ENCODE measurements around the gene UQCC3. TPM values are rescaled to one million over a fixed set of nuclear protein-coding genes. Genes with fewer than 3 reads are reported as not detected.
A peak's percentile ranks its signal among the peaks of the same experiment; 100 is the strongest.

UQCC3 gene
- total and polyA plus RNA-seq, 9 of the 15 experiments (the other 6 are each of a cell fraction or from before 2014, with no cell fraction given) = 3.3 to 44.3 (median 8.0) TPM

- BruUV-seq (replicated peaks) = no TSS peak
- H4K20me1 ChIP-seq (replicated peaks; ENCODE audit: control insufficient read depth, insufficient read depth, low read length) = no peaks in the 10 kb centered on the region
- DNase-seq (ENCODE audit: extremely low read depth in 1 of 4, low spot score in 3 of 4) (peak; percentile 73 to 90 (median 78)), ATAC-seq (peak; percentile 98), FAIRE-seq (peak; percentile 95)
- H3K27me3 ChIP-seq (ENCODE audit: control insufficient read depth in 2 of 2, insufficient read depth in 2 of 2, low read length in 2 of 2) = no peaks in the 10 kb centered on the region
- CTCF ChIA-PET (ENCODE audit: low intra/inter-chr PET ratio) = interaction anchor here (0.7 to 2.3 kb wide), 6 partner anchors 82 to 314 kb away, joined by 3 to 17 read pairs (median 4); partner anchors contain the start of genes EML3 and ROM1
- no peak overlapping the region for H3K4me2 ChIP-seq (ENCODE audit: insufficient read depth, low read length)
- H3K4me3 ChIP-seq = no peak overlapping the region
- H3K9me1 ChIP-seq (ENCODE audit: control insufficient read depth, insufficient read depth, low read length) = no peaks in the 10 kb centered on the region
- in situ Hi-C loops (cut with MboI) = loop anchor here (5.0 kb wide), 1 partner anchor 302 kb away; no protein-coding TSS in a partner anchor
- peak overlapping the region in 1 of 2 experiments; percentile 11; a peak in 1 of 4 replicates for H3K9ac ChIP-seq (ENCODE audit: insufficient read depth in 1 of 2, low read depth in 2 of 2, low read length in 2 of 2)
- H2AFZ ChIP-seq (ENCODE audit: low read depth, low read length) = no peak overlapping the region
- POLR2A ChIA-PET = interaction anchor here (0.6 to 2.5 kb wide), 7 partner anchors 11 to 328 kb away, joined by 3 to 8 read pairs (median 4); partner anchors contain the start of genes TUT1 and UBXN1
- H3K4me1 ChIP-seq (replicated peaks in 1 of 2; ENCODE audit: control insufficient read depth in 2 of 2, insufficient read depth in 2 of 2, low read length in 2 of 2) = no peaks in the 10 kb centered on the region
- no peaks in the 10 kb centered on the region for H3K9me3 ChIP-seq (replicated peaks; ENCODE audit: control insufficient read depth, insufficient read depth, low read depth, low read length)
- H3K27ac ChIP-seq (ENCODE audit: extremely low read depth, low read depth, low read length) = no peak overlapping the region; the same call in 2 of the 3 replicates
- intact Hi-C loops (cut with micrococcal nuclease) = loop anchor here (5.0 kb wide), 2 partner anchors 82 to 102 kb away; partner anchors contain the start of genes EML3, ROM1 and TUT1
- no peaks in the 10 kb centered on the region for H3K79me2 ChIP-seq (ENCODE audit: control insufficient read depth, insufficient read depth, low read length)
- peaks cover 45% of the 10 kb centered on the region for H3K36me3 ChIP-seq (ENCODE audit: control insufficient read depth, insufficient read depth, low read length)
- 46% methylated on average over 14 of the region's 14 CpGs for WGBS (ENCODE audit: insufficient coverage, low coverage, missing lambda C conversion rate)
- TF ChIP-seq ATF1 (CRISPR knock-in tag; IDR thresholded peaks at IDR 0.05) (no peak), ATF1 (tag; IDR thresholded peaks at IDR 0.05) (peak; percentile 25; the same call in 1 of the 2 replicates), CREM (IDR thresholded peaks at IDR 0.05; ENCODE audit: low read depth) (peak; percentile 42), SMC3 (conservative IDR thresholded peaks at IDR 0.05; ENCODE audit: insufficient read depth, low read depth, low read length) (peak; percentile 79), CC2D1A (IDR thresholded peaks at IDR 0.05) (peak; percentile 51; the same call in 1 of the 2 replicates), EGR1 (conservative IDR thresholded peaks at IDR 0.05) (peak; percentile 60)
- TF ChIP-seq, protein P1, sequence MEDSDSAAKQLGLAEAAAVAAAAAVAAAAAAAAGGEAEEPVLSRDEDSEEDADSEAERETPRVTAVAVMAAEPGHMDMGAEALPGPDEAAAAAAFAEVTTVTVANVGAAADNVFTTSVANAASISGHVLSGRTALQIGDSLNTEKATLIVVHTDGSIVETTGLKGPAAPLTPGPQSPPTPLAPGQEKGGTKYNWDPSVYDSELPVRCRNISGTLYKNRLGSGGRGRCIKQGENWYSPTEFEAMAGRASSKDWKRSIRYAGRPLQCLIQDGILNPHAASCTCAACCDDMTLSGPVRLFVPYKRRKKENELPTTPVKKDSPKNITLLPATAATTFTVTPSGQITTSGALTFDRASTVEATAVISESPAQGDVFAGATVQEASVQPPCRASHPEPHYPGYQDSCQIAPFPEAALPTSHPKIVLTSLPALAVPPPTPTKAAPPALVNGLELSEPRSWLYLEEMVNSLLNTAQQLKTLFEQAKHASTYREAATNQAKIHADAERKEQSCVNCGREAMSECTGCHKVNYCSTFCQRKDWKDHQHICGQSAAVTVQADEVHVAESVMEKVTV (CRISPR knock-in tag; IDR thresholded peaks at IDR 0.05) = peak; percentile 66
- TF ChIP-seq, protein P2, sequence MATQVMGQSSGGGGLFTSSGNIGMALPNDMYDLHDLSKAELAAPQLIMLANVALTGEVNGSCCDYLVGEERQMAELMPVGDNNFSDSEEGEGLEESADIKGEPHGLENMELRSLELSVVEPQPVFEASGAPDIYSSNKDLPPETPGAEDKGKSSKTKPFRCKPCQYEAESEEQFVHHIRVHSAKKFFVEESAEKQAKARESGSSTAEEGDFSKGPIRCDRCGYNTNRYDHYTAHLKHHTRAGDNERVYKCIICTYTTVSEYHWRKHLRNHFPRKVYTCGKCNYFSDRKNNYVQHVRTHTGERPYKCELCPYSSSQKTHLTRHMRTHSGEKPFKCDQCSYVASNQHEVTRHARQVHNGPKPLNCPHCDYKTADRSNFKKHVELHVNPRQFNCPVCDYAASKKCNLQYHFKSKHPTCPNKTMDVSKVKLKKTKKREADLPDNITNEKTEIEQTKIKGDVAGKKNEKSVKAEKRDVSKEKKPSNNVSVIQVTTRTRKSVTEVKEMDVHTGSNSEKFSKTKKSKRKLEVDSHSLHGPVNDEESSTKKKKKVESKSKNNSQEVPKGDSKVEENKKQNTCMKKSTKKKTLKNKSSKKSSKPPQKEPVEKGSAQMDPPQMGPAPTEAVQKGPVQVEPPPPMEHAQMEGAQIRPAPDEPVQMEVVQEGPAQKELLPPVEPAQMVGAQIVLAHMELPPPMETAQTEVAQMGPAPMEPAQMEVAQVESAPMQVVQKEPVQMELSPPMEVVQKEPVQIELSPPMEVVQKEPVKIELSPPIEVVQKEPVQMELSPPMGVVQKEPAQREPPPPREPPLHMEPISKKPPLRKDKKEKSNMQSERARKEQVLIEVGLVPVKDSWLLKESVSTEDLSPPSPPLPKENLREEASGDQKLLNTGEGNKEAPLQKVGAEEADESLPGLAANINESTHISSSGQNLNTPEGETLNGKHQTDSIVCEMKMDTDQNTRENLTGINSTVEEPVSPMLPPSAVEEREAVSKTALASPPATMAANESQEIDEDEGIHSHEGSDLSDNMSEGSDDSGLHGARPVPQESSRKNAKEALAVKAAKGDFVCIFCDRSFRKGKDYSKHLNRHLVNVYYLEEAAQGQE (IDR thresholded peaks at IDR 0.05; ENCODE audit: borderline replicate concordance) = peak; percentile 79
- TF ChIP-seq, protein P2 (CRISPR knock-in tag; IDR thresholded peaks at IDR 0.05; ENCODE audit: low read depth) = no peak
Measured at GRCh38 chr11:62694455-62695167, 23.1 kb downstream of the UQCC3 start.
